Astrocyte of the cerebellum (primary cell): Measurements from ENCODE around the gene ASMTL.

Experiments used
- DNase-seq: peaks from one replicate; pipeline ENCODE4 v3.0.0-alpha.2; 2011; ENCODE audit warnings: low read depth
- H3K4me3 ChIP-seq: 2 replicates; pipeline ENCODE4 v1.5.1; 2011; ENCODE audit warnings: mild to moderate bottlenecking, low read depth, low read length, moderate library complexity
- CTCF ChIP-seq: IDR thresholded peaks from 2 replicates; pipeline ENCODE4 v1.5.1; 2012; ENCODE audit warnings: low read length, low read depth, moderate library complexity, mild to moderate bottlenecking; ENCODE audit errors: missing control alignments
- in situ Hi-C: cut with HindIII; loops from 2 replicates; pipeline ENCODE4 v1.10.0; 2017; ENCODE audit warnings: low sequenced_read_pairs

ASMTL gene

GRCh38 chrX:1452516-1453394 is at the start of gene ASMTL:
Gene ASMTL (minus strand): TSS chrX:1452909. CDS start chrX:1452840, 69 bp downstream.
- TF ChIP-seq CTCF = no peak
- DNase-seq = peak; percentile 97
- in situ Hi-C loops = no loop called here
- peak within 1 kb of the TSS; percentile 93 for H3K4me3 ChIP-seq

DNA sequence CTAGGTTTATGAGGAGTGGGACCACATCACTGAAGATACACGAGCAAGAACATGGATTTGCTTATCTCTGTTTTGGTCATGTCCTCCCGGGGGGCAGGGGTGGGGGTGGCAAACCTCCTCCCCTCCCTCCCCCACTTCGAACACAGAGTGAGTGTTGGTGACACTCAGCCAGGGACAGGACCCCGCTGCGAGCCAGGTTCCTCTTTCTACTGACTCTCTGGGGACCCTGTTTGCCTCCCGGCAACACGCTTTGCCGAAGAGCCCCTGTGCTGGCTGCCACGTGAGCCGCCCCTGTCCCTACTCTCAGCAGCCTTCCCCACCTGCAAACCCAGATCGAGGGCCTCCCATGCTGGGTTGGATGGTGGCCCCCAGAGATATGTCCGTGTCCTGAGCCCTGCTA is 49.5 kb upstream of the ASMTL start:
- H3K4me3 ChIP-seq = no peak overlapping the region
- TF ChIP-seq CTCF = no peak
- in situ Hi-C loops = no loop called here
- no peak for DNase-seq

GRCh38 chrX:1500701-1501624 is 48.3 kb upstream of the ASMTL start:
- in situ Hi-C loops = no loop called here
- H3K4me3 ChIP-seq = no peak overlapping the region
- TF ChIP-seq CTCF = no peak
- no peak for DNase-seq

GRCh38 chrX:1496076-1496475 is 43.4 kb upstream of the ASMTL start:
- H3K4me3 ChIP-seq = no peak overlapping the region
- in situ Hi-C loops = no loop called here
- DNase-seq = no peak
- no peak for TF ChIP-seq CTCF

GRCh38 chrX:1493877-1494510 is 41.3 kb upstream of the ASMTL start:
- TF ChIP-seq CTCF = no peak
- in situ Hi-C loops = no loop called here
- no peak overlapping the region for H3K4me3 ChIP-seq
- DNase-seq = no peak

- no peak for DNase-seq
- no peak for TF ChIP-seq CTCF
- in situ Hi-C loops = no loop called here
- H3K4me3 ChIP-seq = no peak overlapping the region
Measured at GRCh38 chrX:1493412-1493811, 40.7 kb upstream of the ASMTL start.
